GM12892 (cell line): ENCODE measurements around the gene NUDT3.

Experiments used
- POLR2A ChIP-seq: IDR thresholded peaks from 2 replicates; pipeline ENCODE4 v1.6.1; 2011; ENCODE audit warnings: low read depth, low read length, control low read depth
- POLR2AphosphoS5 ChIP-seq: IDR thresholded peaks from 2 replicates; pipeline ENCODE4 v1.6.1; 2011; ENCODE audit warnings: low read depth, low read length, control low read depth

GRCh38 chr6:34343806-34344205 lies 48.7 kb downstream of the NUDT3 start:
- TF ChIP-seq POLR2AphosphoS5: no peak
- no peak for TF ChIP-seq POLR2A
